OCI-LY3 (cell line): ENCODE measurements around the gene EPN3.

Source experiments
- H2AFZ ChIP-seq: fragments of 200-600, 300-600 bp; shearing (Covaris generic); 2 replicates; pipeline ENCODE4 v1.6.0; 2014; ENCODE audit warnings: antibody characterized with exemption, low read depth, low read length
- H3K27ac ChIP-seq: fragments of 200-600, 300-600 bp; sonication (generic); 2 replicates; pipeline ENCODE4 v1.5.1; 2014; ENCODE audit warnings: mild to moderate bottlenecking, low read length, moderate library complexity, mixed read lengths
- H3K27me3 ChIP-seq: fragments of 200-600, 300-600 bp; sonication (generic); 2 replicates; pipeline ENCODE4 v1.6.1; 2014; ENCODE audit warnings: low read depth, low read length, mixed read lengths
- H3K36me3 ChIP-seq: fragments of 200-600, 300-600 bp; sonication (generic); replicated peaks from 2 replicates; pipeline ENCODE3; 2014; ENCODE audit warnings: low read depth, low read length, mixed read lengths
- H3K4me1 ChIP-seq: fragments of 300-600, 200-600 bp; sonication (generic); 2 replicates; pipeline ENCODE4 v1.6.1; 2014; ENCODE audit warnings: low read length, mixed read lengths
- H3K4me2 ChIP-seq: fragments of 200-600, 300-600 bp; sonication (generic); 2 replicates; pipeline ENCODE4 v1.6.1; 2014; ENCODE audit warnings: low read length, mixed read lengths
- H3K4me3 ChIP-seq: fragments of 300-600, 200-600 bp; sonication (generic); 2 replicates; pipeline ENCODE4 v1.5.1; 2014; ENCODE audit warnings: antibody characterized with exemption, mild to moderate bottlenecking, low read length, moderate library complexity
- H3K79me2 ChIP-seq: fragments of 300-600, 200-600 bp; shearing (Covaris generic); 2 replicates; pipeline ENCODE4 v1.6.1; 2014; ENCODE audit warnings: mild to moderate bottlenecking, low read length, mixed read lengths
- H3K9ac ChIP-seq: fragments of 300-600, 200-600 bp; shearing (Covaris generic); 2 replicates; pipeline ENCODE4 v1.6.0; 2014; ENCODE audit warnings: mild to moderate bottlenecking, low read length, moderate library complexity
- H3K9me3 ChIP-seq: fragments of 200-600, 300-600 bp; shearing (Covaris generic); 2 replicates; pipeline ENCODE4 v1.6.1; 2014; ENCODE audit warnings: low read length, mixed read lengths; ENCODE audit not compliant: insufficient read depth
- H4K20me1 ChIP-seq: fragments of 200-600, 300-600 bp; sonication (generic); 2 replicates; pipeline ENCODE4 v1.6.1; 2016; ENCODE audit warnings: low read length, mixed read lengths; ENCODE audit not compliant: insufficient read depth
- CTCF ChIP-seq: fragments of 200-600, 300-600 bp; sonication (generic); IDR thresholded peaks from 2 replicates; pipeline ENCODE4 v1.5.1; 2014; ENCODE audit warnings: antibody characterized with exemption, low read length, low read depth
- EZH2phosphoT487 ChIP-seq: fragments of 200-600 bp; shearing (Covaris generic); IDR thresholded peaks from 2 replicates; pipeline ENCODE4 v1.6.1; 2018; ENCODE audit warnings: antibody characterized with exemption, mixed run types, low read depth

EPN3 gene

GRCh38 chr17:50589095-50589705 is 56.7 kb downstream of the EPN3 start:
- Histone ChIP-seq H3K4me2 (no peak overlapping the region), H3K36me3 (no peaks in the 10 kb centered on the region), H3K9ac (no peak overlapping the region), H3K4me3 (no peak overlapping the region), H3K4me1 (no peaks in the 10 kb centered on the region), H3K27me3 (peaks cover 27% of the 10 kb centered on the region), H3K9me3 (no peaks in the 10 kb centered on the region), H3K79me2 (no peaks in the 10 kb centered on the region), H3K27ac (no peak overlapping the region), H4K20me1 (no peaks in the 10 kb centered on the region), H2AFZ (no peak overlapping the region)
- TF ChIP-seq CTCF (no peak), EZH2phosphoT487 (no peak)

GRCh38 chr17:50590946-50591737 is 58.6 kb downstream of the EPN3 start:
- TF ChIP-seq EZH2phosphoT487 (no peak), CTCF (no peak)
- Histone ChIP-seq H3K4me3 (no peak overlapping the region), H3K27me3 (peaks cover 15% of the 10 kb centered on the region), H2AFZ (no peak overlapping the region), H3K4me2 (no peak overlapping the region), H3K79me2 (no peaks in the 10 kb centered on the region), H3K9me3 (no peaks in the 10 kb centered on the region), H3K27ac (no peak overlapping the region), H3K36me3 (no peaks in the 10 kb centered on the region), H3K4me1 (no peaks in the 10 kb centered on the region), H4K20me1 (no peaks in the 10 kb centered on the region), H3K9ac (no peak overlapping the region)

- 0 out of 2 replicates have a peak, but pooled peaks cover 7% of the 10 kb centered on the region for H3K27me3 ChIP-seq
- TF ChIP-seq CTCF (no peak), EZH2phosphoT487 (no peak)
- H3K79me2 ChIP-seq = no peaks in the 10 kb centered on the region
- no peak overlapping the region for H2AFZ ChIP-seq
- no peaks in the 10 kb centered on the region for H3K9me3 ChIP-seq
- H3K4me3 ChIP-seq = no peak overlapping the region
- no peak overlapping the region for H3K27ac ChIP-seq
- no peak overlapping the region for H3K4me2 ChIP-seq
- H4K20me1 ChIP-seq = no peaks in the 10 kb centered on the region
- H3K4me1 ChIP-seq = peaks cover under 1% of the 10 kb centered on the region
- H3K36me3 ChIP-seq = no peaks in the 10 kb centered on the region
- no peak overlapping the region for H3K9ac ChIP-seq
Observed at GRCh38 chr17:50593321-50593720, 60.8 kb downstream of the EPN3 start.
